Activated naive CD8-positive, alpha-beta T cell treated with anti-CD3 and anti-CD28 coated beads for 36 hours (primary cell): ENCODE data around the gene ZNF398. TPM values are rescaled to one million over a fixed set of nuclear protein-coding genes. Genes with fewer than 3 reads are reported as not detected.

ENCODE experiments used
- DNase-seq: peaks from one replicate; pipeline ENCODE4 v3.0.0; 2021
- H3K27ac Mint-ChIP-seq: one replicate; pipeline ENCODE4 v1.8.0; 2022; ENCODE audit warnings: mild to moderate bottlenecking, moderate library complexity, mixed read lengths
- H3K27me3 Mint-ChIP-seq: one replicate; pipeline ENCODE4 v1.8.0; 2022; ENCODE audit warnings: mild to moderate bottlenecking, mixed read lengths
- H3K36me3 Mint-ChIP-seq: one replicate; pipeline ENCODE4 v1.8.0; 2021; ENCODE audit warnings: mild to moderate bottlenecking, mixed read lengths
- H3K4me1 Mint-ChIP-seq: one replicate; pipeline ENCODE4 v1.8.0; 2021; ENCODE audit warnings: mixed read lengths
- H3K4me3 Mint-ChIP-seq: one replicate; pipeline ENCODE4 v1.8.0; 2022; ENCODE audit warnings: mild to moderate bottlenecking, moderate library complexity, mixed read lengths
- H3K9me3 Mint-ChIP-seq: one replicate; pipeline ENCODE4 v1.8.0; 2022; ENCODE audit warnings: mixed read lengths
- total RNA-seq, 2 experiments: library from RNA; stranded (reverse); gene quantifications; one replicate each; pipeline ENCODE4 v1.2.3, GENCODE V29; 2021

ZNF398 gene
- total RNA-seq, 2 experiments from 2014 or later, result 10.5 to 11.1 TPM

DNA sequence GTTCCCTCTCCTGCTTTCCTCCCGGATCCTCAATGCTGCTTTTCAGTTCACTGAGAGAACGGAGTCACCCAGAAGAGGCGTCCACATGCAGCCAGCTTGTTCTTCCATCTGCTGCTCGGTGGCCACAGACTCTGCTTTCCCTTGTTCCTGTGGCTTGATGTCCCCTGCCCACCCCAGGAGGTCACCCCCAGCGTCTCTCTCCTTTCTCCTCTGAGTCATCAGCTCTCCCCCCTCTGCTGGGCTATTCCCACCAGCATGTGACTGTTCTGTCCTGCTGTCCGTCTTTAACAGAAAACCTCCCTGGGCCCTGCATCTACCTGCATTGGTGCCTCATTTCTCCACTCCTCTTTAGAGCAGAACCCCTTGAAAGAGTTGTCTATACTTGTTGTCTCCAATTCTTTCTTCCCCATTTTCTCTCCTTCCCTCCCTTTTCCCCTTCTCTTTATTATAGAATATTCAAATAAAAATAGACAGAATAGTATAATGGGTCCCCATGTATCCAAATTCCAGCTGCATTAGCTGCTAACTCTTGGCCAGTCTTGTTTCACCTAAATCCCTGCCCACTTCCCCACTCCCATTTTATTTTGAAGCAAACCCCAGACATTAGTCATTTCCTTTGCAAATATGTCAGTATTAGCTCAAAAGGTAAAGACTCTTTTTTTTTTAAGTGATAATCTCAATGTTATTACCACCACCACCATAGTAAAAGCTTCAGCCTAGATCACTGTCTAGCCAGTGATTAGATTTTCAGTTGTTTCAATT lies 52.2 kb downstream of the ZNF398 start:
- Mint-ChIP-seq H3K27me3 (no peaks in the 10 kb centered on the region), H3K36me3 (peaks cover 46% of the 10 kb centered on the region), H3K9me3 (no peaks in the 10 kb centered on the region), H3K4me1 (peaks cover 28% of the 10 kb centered on the region), H3K27ac (peak overlapping the region; percentile 21), H3K4me3 (no peak overlapping the region)
- DNase-seq, result no peak

DNA sequence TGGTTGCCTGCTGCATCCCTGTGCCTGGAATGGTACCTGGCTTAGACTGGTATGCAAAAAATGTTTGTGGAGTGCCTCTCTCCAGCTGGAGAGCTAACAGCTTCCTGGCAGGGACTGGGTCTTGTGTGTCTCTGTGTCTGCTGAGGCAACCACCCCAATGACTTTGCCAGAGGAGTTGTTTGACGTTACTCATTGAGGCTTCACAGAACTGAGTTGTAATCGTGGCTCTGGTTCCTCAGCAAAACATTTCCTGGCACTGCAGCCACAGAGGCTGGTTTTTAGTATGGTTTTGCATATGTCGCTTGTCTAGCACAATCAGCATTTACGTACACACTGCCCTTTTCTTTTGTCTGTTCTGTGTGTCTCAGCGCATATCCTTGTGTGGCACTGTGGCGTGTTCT lies 55.6 kb downstream of the ZNF398 start:
- DNase-seq, result no peak
- no peaks in the 10 kb centered on the region for H3K9me3 Mint-ChIP-seq
- peaks cover 46% of the 10 kb centered on the region for H3K36me3 Mint-ChIP-seq
- no peak overlapping the region for H3K4me3 Mint-ChIP-seq
- H3K27ac Mint-ChIP-seq, result no peak overlapping the region
- H3K4me1 Mint-ChIP-seq, result peaks cover 16% of the 10 kb centered on the region
- H3K27me3 Mint-ChIP-seq, result no peaks in the 10 kb centered on the region

DNA sequence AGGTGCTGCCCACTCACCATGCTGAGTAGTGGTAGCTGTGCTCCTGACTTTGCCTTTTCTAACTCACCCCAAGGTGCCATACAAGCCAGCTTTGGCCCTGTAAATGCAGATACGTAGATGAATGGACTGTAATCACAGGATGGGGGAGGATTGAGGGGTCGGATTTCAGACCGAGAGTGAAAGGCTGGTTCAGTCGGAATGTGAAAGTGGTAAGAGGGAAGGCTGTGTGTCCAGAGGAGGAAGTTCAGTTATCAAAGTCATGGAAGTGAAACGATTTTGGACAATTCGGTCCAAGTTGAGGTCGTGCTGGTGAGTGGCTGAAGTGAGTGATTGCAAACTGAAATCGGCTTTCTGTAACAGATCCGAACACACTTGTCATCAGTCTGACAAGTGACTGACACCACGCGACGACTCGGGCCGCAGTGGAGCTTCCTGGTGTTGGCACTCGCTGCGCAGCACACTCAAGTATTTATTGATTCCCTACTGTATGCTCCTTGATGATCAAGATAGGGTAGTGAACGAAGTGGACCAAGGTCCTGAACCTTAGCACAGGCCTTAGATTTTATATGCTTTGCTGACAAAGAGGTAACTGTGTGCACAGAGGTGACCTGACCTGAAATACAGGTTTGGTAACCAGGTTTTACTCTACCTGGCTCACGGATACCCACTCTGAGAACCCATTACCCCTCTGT lies 58.6 kb downstream of the ZNF398 start:
- Mint-ChIP-seq H3K27ac (no peak overlapping the region), H3K36me3 (peaks cover 38% of the 10 kb centered on the region), H3K27me3 (no peaks in the 10 kb centered on the region)

DNA sequence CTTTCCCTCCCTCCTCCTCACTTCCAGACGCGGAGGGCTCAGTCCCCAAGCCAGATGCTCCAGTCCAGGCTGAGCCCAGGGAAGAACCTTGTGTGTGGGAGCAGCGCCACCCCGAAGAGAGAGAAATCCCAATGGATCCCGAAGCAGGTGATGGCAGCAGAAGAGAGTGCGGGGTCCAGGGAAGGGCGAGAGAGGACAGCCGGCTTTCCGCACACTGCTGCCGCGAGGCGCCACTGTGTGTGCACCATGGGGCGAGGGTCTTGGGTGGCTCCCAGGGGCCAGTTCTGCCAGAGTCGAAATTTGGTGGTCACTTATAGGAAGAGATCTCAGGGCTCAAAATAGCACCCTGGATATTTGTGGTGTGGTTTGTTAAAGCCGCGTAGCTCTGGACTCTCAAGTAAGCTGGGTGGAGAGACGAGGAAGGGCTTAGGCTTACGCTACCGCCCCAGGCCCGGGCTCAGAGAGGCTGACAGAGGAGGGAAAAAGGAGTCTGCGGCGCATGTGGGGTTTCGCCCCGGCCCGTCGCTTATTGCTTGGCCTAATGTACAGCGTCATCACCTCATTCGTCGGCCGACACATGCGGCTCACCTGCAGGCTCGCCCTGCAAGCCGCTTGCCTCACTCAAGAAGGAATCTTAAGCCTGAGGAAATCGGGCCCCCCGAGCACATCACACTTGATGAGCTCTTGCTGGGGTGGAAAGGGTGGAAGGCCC lies 60.2 kb downstream of the ZNF398 start:
- Mint-ChIP-seq H3K4me1 (peaks cover 4% of the 10 kb centered on the region), H3K4me3 (no peak overlapping the region), H3K27me3 (no peaks in the 10 kb centered on the region), H3K27ac (no peak overlapping the region), H3K36me3 (peaks cover 30% of the 10 kb centered on the region), H3K9me3 (no peaks in the 10 kb centered on the region)
- no peak for DNase-seq

More for the DNA sequence above, 58.6 kb downstream of the ZNF398 start:
- H3K4me3 Mint-ChIP-seq, result no peak overlapping the region
- DNase-seq, result no peak
- H3K4me1 Mint-ChIP-seq, result peaks cover 4% of the 10 kb centered on the region
- no peaks in the 10 kb centered on the region for H3K9me3 Mint-ChIP-seq

DNA sequence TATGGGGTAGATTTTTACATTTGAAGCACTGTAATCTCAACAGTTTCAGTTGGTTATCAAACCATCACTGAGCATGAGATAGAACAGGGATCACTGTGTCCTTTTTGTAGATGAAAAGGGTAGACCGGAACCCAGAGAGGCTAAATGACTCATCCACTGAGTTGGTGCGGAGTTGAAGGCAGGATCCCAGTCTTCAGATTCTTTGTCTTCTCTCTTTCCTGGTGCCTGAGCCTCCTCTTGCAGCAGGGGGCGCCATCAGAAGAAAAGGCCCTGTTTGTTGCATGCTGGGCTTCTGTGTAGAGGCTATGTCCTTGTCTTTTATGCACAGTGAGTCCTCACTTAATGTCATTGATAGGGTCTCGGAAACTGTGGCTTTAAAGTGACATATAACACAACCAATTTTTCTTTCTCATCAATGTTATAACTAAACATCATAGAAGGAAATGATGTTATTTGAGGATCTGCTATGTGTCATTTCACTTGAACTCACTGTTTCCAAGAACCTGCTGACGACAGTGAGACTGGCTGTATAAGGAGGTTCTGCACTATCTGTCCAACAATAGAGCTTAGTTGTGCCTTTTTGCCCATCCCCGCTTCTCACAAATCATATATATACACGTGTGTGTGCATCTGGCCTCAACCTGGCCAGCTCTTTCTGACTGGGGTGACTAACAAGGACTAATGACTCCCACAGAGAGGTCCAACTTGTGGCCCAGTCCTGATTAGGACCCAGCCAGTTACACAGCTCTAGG lies 62.4 kb downstream of the ZNF398 start:
- H3K9me3 Mint-ChIP-seq, result no peaks in the 10 kb centered on the region
- H3K27ac Mint-ChIP-seq, result peak overlapping the region; percentile 40
- no peaks in the 10 kb centered on the region for H3K27me3 Mint-ChIP-seq
- H3K4me1 Mint-ChIP-seq, result peaks cover 4% of the 10 kb centered on the region
- no peak overlapping the region for H3K4me3 Mint-ChIP-seq
- DNase-seq, result peak; percentile 57
- H3K36me3 Mint-ChIP-seq, result peaks cover 25% of the 10 kb centered on the region

DNA sequence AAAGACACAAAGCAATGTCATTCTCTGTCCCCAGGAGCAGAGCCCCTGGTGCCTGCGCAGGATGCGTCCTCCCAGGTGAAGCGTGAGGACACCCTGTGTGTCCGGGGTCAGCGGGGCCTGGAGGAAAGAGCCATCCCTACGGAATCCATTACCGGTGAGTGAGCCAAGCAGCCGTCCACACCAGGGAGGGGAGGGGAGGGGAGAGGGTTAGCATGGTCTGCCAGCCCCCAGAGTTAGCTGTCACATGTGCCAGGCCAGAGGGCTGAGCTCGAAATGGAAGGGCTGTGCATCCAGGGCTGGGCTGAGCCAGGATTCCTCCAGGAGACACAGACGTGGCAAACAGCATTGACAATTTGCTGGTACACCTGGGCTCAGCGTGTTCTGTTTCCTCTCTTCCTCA lies 63.3 kb downstream of the ZNF398 start:
- peaks cover 4% of the 10 kb centered on the region for H3K4me1 Mint-ChIP-seq
- no peak for DNase-seq
- H3K27me3 Mint-ChIP-seq, result no peaks in the 10 kb centered on the region
- peaks cover 22% of the 10 kb centered on the region for H3K36me3 Mint-ChIP-seq
- no peaks in the 10 kb centered on the region for H3K9me3 Mint-ChIP-seq
- no peak overlapping the region for H3K27ac Mint-ChIP-seq
- H3K4me3 Mint-ChIP-seq, result no peak overlapping the region

DNA sequence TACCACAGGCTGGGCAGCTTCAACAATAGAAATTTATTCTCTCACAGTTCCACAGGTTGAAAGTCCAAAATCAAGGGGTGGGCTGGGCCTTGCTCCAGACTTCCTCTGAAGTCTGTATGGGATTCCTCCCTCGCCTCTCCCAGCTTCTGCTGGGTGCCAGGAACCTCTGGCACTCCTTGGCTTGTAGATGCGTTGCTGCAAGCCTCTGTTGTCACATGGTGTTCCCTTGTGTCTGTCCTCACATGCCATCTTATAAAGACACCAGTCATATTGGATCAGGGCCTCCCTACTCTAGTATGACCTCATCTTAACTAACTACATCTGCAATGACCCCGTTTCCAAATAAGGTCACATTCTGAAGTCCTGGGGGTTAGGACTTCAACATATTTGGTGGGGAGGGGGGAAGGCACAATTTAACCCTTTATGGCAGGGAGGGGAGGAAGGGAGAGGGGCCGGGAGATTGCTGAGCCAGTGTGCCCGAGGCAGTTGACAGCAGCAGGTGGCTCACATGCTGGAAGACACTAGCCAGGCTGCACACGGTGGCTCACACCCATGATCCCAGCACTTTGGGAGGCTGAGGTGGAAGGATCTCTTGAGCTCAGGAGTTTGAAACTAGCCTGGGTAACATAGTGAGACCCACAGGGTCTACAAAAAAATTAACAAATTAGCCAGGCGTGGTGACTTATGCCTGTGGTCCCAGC lies 66.9 kb downstream of the ZNF398 start:
- H3K9me3 Mint-ChIP-seq, result no peaks in the 10 kb centered on the region
- H3K27ac Mint-ChIP-seq, result no peak overlapping the region

DNA sequence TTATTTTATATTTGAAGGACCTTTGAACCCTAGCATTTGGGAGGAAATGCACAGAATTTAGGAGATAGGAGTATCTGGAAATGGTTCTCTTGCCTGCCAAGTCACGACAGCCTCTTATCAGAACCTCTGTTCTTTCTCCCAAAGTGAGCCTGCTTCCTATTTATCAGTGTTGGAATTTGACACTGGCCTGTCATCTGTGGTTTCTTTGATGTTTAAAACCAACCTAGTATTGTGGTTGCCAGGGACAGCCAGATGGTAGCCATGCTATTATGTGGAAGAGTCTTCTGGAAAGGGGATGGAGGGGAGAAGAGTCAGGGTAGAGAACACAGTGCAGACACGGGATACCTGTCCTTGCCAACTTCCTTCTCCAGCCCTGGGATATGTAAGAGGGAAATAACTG lies 69.1 kb downstream of the ZNF398 start:
- Mint-ChIP-seq H3K27ac (no peak overlapping the region), H3K9me3 (no peaks in the 10 kb centered on the region), H3K4me3 (no peak overlapping the region), H3K4me1 (no peaks in the 10 kb centered on the region), H3K36me3 (peaks cover 30% of the 10 kb centered on the region), H3K27me3 (no peaks in the 10 kb centered on the region)
- DNase-seq, result no peak

More for the DNA sequence above, 66.9 kb downstream of the ZNF398 start:
- H3K36me3 Mint-ChIP-seq, result peaks cover 29% of the 10 kb centered on the region
- H3K27me3 Mint-ChIP-seq, result no peaks in the 10 kb centered on the region
- no peak for DNase-seq
- H3K4me1 Mint-ChIP-seq, result peaks cover 4% of the 10 kb centered on the region
- no peak overlapping the region for H3K4me3 Mint-ChIP-seq

DNA sequence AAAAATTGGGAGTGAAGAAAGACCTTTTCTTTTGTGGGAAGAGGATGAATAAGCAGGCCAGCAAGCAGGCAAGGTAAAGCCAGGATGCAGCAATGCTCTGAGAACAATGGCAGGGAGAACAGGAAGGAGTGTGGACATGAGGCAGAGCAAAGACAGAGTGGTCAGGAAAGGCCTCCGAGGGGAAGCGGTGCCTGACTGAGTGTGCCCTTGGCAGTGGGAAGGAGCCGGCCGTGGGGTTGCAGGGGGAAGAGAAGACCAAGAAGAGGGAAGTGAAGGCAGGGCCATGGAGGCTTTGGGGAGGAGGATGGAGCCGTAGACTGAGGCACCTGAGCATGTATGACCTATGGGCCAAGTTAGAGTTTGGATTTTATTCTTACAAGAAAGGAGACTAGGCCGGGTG lies 70.3 kb downstream of the ZNF398 start:
- no peak overlapping the region for H3K27ac Mint-ChIP-seq
- H3K9me3 Mint-ChIP-seq, result no peaks in the 10 kb centered on the region
- no peaks in the 10 kb centered on the region for H3K4me1 Mint-ChIP-seq
- H3K36me3 Mint-ChIP-seq, result peaks cover 38% of the 10 kb centered on the region
- no peak for DNase-seq
- no peak overlapping the region for H3K4me3 Mint-ChIP-seq
- no peaks in the 10 kb centered on the region for H3K27me3 Mint-ChIP-seq

DNA sequence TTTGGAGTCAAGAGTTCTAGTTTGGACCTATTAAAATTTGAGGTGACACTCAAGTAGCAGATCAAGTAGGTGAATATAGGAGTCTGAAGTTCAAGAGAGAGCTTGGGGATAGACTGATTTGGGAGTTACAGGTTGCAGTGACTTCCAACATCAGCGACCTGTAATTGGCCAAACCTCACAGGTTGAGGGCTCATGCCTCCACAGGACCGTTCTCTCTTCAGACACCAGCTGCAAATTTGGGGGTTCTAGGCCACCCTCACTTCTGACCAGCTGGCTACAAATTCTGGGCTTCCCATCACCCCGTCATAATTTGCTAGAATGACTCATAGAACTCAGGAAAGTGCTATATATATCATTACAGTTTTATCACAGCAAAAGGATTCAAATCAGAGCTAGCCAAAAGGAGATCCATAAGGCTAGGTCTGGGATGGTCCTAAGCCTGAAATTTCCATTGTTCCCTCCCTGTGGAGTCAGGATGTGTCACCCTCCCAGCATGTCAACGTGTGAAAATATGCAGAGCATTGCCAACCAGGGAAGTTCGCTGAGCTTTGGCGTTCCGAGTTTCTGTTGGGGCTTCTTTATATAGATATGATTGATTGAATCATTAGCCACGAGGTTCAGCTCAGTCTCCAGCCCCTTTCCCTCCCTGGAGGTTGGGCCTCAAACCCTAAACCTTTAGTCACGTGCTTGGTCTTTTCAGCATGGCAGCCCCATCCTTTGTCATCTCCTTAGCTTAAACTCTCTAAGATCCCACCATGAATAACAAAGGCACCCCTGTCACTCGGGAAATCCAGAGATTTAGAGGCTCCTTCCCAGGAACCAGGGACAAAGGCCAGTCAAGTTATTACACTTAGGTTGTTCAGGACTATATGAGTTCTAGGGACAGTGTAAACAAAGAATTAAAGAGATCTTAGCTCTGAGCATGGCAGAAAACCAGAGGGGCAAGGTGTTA lies 71.5 kb downstream of the ZNF398 start:
- Mint-ChIP-seq H3K4me1 (no peaks in the 10 kb centered on the region), H3K27ac (no peak overlapping the region)

DNA sequence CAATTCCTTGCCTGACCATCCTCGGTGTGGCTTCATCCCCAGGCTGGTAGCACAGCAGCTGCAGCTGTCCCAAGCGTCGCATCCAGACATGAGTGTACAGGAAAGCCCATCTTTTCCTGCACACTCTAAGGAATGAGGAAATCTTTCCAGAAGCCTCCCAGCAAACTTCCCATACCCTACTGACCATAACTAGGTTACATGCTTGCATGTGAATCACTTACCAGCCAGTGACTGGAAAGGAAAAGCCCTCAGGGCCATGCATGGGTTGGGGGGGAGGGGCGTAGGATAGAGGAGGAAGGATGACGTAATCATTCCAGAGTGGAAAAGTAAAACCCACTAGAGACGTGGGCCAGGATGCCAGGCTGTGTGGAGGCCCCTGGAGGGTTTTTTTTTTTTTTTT lies 73.3 kb downstream of the ZNF398 start:
- Mint-ChIP-seq H3K4me3 (no peak overlapping the region), H3K36me3 (peaks cover 40% of the 10 kb centered on the region), H3K27me3 (no peaks in the 10 kb centered on the region)

More for the DNA sequence above, 71.5 kb downstream of the ZNF398 start:
- H3K27me3 Mint-ChIP-seq, result no peaks in the 10 kb centered on the region
- H3K4me3 Mint-ChIP-seq, result no peak overlapping the region
- DNase-seq, result no peak
- peaks cover 39% of the 10 kb centered on the region for H3K36me3 Mint-ChIP-seq
- no peaks in the 10 kb centered on the region for H3K9me3 Mint-ChIP-seq

DNA sequence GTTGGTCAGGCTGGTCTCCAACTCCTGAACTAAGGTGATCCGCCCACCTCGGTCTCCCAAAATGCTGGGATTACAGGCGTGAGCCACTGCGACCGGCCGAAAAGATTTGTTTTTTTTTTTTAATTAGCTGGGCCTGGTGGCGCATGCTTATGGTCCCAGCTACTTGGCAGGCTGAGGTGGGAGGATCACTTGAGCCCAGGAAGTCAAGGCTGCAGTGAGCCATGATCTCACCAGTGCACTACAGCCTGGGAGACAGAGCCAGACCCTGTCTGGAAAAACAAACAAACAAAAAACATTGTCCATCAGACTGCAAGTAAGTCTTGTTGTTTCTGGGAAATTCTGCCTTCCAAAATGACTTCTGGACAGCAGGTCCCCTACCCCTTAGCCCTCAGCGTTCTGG lies 75.9 kb downstream of the ZNF398 start:
- Mint-ChIP-seq H3K27ac (no peak overlapping the region), H3K4me1 (no peaks in the 10 kb centered on the region), H3K27me3 (no peaks in the 10 kb centered on the region), H3K36me3 (peaks cover 37% of the 10 kb centered on the region), H3K9me3 (no peaks in the 10 kb centered on the region), H3K4me3 (no peak overlapping the region)
- no peak for DNase-seq

More for the DNA sequence above, 73.3 kb downstream of the ZNF398 start:
- H3K4me1 Mint-ChIP-seq, result no peaks in the 10 kb centered on the region
- H3K27ac Mint-ChIP-seq, result no peak overlapping the region
- no peak for DNase-seq
- no peaks in the 10 kb centered on the region for H3K9me3 Mint-ChIP-seq

DNA sequence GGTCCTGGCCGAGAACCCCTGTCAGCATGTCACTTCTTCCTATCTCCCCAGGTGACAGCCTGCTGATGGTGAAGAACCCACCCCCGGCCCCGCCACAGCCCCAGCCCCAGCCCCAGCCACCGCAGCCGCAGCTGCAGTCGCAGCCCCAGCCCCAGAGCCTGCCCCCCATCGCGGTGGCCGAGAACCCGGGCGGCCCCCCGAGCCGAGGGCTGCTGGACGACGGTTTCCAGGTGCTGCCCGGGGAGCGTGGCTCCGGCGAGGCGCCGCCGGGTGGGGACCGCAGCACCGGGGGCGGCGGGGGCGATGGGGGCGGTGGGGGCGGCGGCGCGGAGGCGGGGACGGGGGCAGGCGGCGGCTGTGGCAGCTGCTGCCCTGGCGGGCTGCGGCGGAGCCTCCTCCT lies 76.5 kb downstream of the ZNF398 start:
- Mint-ChIP-seq H3K9me3 (no peaks in the 10 kb centered on the region), H3K4me3 (no peak overlapping the region), H3K36me3 (peaks cover 36% of the 10 kb centered on the region), H3K4me1 (no peaks in the 10 kb centered on the region), H3K27ac (no peak overlapping the region), H3K27me3 (no peaks in the 10 kb centered on the region)
- DNase-seq, result no peak
